ENCODE measurements around the gene MAGI2.

Gene MAGI2

DNA sequence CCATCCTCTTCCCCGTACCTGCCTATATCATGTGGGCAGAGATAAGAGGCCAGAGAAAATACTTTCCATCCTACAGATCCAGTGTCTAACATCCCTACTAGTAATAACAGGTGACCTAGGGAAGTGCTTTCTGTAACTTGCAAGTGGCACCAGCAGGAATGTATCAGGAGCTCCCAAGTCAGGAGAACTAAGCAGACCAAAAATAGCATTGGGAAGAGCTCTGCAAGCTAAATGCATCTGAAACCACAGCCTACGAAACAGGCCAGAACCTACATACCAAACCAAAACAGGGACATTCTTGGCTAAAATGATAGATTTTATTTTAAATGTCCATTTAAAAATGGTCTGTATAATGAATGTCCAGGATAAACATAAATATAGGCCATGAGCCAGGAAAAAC, 974.1 kb downstream of the MAGI2 start:
- DNase-seq (ENCODE audit: low spot score) = no peak

DNA sequence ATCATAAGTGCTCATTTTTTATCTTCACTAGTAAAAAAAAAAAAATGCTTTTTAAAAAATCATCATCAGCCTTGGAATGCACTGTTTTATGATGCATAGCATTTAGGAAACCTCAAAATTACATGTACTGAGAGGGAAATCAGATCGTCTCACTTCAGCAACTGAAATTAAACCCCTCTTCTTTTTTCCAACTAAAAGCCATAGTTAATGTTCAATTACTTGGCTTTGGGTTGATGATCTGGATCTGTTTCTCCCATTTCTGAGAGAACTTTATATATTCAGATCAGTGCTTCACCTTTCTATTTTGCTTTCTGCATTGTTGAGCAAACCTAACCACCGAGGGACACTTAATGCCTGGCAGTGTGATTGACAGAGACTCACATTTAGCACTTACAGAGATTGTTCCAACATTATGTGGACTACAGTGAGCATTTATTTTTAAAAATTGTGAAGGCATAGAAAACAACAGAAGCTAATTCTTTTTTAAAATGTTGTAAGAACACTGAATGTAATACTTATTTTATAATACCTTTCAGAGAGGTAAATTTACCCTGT, 976.5 kb downstream of the MAGI2 start:
- DNase-seq (ENCODE audit: low spot score) = no peak

DNA sequence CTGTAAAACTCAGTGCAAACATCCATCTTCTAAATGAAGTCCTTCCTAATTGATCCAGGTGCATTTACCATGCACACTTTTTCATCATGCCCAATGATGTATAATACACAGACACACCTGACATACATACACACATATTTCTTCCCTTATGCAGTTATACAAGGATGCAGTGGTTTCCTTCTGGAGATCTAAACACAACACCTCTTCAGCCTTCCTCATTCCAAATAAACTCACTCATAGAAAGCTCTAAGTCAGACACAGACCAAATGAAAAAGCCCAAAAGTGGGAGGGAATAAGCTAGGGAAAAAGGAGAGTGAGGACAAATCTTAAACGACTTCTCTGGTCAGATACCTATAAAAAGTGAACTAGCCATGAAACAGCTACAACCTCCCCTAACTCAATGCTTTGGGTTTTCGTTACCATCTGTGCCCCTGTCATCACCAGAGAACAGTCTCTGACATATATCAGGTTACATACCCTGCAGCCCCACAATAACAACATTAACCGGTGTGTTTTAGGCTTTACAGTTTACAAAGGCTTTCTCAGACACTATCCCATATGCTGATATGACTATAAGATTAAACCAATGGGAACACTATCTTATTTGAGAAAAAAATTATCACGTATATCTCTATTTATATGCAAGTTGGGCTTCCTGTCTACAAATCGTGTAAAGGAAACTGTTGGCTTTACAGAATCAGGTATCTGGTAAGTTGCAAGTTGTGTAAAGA, 979.7 kb downstream of the MAGI2 start:
- no peak for DNase-seq (ENCODE audit: low spot score)

DNA sequence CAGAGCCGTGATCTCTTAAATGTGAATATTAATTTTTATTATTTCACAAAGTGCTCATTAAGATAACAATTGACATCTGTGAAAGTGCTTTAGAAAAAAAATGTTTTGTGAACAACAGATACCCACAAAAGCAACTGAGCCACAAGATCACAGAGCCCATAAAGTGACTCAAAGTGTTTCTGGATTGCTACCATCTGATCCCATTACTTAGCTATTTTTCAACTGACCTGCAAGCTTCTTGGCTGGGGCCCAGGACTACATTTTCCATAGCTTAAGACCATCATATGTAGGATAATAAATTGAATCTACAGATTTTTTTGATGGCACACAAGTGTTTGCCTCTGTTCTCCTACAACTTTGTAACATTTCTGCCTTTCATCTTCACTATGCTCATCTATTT, 980.4 kb downstream of the MAGI2 start:
- peak; percentile 11 for DNase-seq (ENCODE audit: low spot score)

DNA sequence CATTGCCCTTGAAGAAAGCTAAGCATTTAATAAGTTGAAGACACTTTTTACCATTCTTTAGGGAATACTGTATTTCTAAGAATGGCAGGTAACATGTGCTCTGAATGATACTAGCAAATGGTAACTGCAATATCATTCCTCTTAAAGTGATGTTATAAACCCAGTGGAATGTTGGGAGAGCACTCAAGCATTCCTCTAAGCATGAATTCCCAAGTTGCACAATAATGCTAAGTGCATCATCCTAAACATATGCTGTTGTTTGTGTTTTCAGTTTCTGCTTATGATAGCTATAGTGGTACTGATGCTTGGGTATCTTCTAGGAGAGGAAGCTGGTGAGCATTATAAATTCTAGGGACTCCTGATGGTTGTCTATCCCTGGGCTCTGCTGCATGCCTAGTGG, 980.9 kb downstream of the MAGI2 start:
- DNase-seq (ENCODE audit: low spot score) = peak; percentile 81

DNA sequence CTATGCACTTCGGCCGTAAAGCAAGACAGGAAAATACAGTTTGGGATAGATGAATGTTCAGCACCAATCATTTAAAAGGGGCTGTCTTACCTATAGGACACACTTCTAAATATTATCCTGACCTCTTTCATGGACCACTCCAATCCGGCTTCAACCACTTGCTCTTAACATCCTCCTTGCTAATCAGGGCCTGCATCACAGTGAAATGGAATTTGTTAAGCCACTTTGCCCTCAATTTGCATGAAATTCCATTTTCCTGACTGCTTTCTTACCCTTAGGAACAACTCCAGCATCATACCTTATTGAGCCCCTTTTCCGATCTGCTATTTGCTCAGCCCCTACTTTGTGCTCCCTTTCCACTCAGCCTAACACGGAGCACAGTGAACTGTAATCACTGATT, 987.6 kb downstream of the MAGI2 start:
- no peak for DNase-seq (ENCODE audit: low spot score)

DNA sequence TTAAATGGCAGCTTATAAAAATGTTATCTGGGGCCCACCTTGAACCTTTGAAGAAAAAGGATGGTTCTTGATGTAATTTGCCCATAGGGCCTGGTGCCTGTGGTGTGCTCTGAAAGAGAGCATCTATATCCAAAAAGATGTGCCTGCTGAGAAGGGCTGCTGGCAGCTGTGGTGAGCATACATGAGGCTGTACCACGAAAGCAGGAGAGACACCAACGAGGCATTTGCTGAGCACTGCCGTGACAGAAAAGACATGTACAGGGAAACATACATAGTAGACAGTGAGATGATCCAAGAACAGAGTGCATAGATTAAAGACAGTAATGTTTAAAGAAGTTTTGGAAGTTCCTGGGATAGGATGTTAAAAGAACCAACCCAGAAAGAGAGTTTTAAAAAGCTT, 990.4 kb downstream of the MAGI2 start:
- DNase-seq (ENCODE audit: low spot score) = no peak

DNA sequence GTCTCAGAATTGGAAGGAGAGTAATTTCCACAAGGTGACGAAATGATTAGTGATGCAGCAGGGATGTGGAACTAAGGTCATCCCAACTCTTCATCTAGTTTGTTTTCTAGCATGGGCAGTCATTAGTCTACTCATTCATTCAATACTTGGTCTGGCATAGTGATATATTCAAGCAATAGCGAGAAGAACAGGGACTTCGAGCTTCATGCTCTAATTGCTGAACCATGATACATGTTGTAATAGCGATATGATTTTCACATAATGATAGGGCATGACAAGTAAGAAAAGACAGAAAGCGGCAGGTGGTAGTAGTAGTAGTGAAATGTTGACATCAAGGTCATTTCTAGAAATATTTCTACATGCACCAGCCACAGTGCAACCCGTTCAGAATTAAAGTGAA, 1002.8 kb downstream of the MAGI2 start:
- DNase-seq (ENCODE audit: low spot score) = no peak

DNA sequence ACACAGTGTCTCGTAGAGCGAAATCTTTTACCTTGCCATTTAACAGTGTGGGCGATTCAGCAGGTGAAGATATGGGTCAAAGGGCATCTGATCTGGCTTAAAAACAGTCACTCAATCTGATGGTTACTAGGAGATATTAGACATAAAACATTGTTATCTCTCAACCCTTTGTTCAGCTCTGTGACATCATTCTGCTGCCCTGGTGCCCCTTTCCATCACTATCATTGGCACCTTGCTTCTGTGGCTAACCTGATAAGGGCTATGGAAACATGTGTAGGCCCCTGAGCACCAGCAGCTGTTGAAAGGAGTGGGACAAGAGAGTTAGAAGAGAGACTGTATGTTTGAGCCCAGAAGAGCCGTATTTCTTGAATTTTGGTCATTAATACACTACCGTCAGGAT, 1004.6 kb downstream of the MAGI2 start:
- no peak for DNase-seq (ENCODE audit: low spot score)

DNA sequence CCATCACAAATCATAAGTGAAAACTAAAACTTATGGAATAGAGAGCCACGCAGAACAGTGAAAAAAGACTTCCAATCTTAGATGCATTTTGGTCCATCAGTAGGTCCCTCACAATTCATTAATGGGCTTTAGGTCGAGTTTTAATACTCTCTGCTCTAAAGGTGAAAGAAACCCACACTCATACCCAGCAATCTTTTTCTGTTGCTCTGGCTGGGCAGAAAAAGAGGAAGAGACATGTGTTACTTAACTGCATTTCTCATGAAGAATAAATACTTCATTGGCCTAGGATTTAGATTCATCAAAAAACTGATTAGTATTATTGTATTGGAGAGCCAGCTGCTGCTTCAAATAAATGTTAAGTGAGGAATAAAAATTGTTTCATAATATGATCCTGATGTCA, 1009.2 kb downstream of the MAGI2 start:
- DNase-seq (ENCODE audit: low spot score) = no peak

DNA sequence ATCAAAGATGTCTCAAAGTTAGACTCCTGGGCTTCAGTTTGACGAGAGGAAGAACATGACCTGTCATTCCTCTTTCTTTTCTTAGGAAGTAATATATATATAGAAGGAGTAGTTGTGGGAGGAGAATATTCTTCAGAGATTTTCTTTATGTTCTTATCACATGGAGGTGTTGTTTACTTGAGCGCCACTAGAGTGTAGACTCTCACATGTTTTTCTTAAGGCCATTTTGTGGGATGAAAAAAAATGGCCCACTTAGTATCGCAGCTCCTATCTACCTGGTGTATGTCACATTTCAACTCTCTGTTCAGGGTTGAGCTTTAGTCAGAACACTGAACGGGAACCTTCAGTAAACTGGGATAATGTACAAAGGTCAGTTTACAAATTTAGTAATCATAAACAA, 1009.7 kb downstream of the MAGI2 start:
- DNase-seq (ENCODE audit: low spot score) = no peak

DNA sequence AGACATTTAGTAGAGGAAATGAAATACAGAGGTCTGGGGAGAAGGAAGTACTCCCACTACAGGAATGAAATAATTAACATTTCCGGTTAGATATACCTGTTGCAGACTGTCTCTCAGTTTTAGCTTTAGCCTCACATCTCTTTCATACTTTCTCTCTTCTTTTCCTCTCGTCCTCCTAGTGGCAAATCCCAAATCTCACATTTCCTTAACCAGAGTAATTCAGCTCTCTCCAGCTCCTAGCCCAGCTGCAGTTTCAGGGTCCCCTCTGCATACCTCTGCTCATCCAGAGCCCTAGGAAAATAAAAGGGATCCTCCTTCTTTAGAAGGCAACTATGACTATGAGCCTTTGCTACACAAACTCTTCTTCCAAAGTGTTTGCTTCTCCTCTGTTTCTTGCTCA, 1011.7 kb downstream of the MAGI2 start:
- no peak for DNase-seq (ENCODE audit: low spot score)

DNA sequence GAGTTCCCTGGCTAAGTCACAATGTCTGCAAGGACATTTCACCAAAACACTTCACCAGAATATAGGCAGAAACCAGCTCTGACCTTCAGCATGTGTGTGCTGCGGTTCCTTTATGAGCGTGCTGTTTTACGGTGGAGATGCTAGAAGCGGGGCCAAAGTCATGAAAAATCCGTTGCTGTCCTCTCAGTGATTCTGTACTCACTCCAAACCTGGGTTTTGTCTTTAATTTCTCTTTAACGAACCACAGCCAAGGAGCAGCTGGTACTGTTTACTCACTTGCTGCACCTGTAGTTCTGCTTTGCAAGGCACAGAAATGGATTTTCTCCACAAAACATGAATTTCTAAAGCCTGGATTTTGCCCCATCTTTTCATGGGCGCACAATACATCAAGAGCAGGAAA, 1015.0 kb downstream of the MAGI2 start:
- no peak for DNase-seq (ENCODE audit: low spot score)

DNA sequence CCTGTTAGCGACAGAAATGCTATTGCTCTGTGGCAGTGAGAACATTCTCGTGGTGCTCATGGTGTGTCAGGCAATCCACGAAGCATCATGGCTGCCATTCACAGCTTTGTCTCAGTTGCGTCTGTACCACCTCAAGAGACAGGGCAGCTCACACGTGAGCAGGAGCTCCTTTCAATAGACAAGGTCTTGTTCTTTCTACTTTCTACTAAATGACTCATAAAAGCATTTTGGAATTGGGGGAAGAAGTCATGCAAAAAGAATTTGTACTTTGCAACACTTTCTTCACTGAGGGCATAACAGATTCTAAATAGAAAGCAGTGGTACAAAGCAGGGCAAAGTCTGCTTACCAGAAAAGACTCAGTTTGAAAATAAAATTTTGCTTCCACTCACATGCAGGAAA, 1016.3 kb downstream of the MAGI2 start:
- peak; percentile 75 for DNase-seq (ENCODE audit: low spot score)

DNA sequence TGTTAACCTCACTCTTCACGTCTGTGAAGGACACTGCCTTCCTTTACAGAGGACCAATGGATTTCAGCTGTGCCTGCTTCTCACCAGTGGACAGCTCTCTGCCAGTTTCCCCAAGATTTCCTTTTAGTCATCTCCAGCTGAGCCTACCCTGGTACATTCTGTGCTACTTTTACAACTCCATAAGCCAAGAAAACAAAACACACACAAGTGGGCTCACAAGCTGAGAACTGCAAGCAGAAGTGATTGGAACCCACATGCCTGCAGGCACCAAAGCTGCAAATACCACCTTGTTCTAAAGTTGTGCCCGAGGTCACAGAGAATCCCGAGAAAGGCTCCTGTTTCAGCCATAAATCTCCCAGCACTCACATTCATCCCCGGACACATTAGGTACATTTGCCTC, 1018.1 kb downstream of the MAGI2 start:
- DNase-seq (ENCODE audit: low spot score) = peak; percentile 17

DNA sequence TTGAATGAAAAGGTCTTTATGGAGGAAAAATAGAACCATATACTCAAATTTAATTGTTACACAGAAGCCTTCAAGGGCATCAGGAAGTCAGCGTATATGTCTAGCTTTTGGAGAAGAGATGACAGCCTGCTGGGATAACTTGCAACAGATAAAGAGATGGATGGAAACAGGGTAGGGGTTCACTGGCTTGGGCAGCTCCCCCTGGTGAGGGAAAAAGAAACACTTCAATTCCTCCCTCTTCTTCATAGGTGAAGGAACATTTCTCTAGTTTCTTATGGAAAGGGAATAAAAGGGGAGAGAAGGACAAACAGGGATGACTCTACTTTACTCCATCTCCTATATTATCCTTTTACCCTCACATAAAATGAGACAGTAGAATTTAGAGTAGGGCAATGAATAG, 1019.2 kb downstream of the MAGI2 start:
- no peak for DNase-seq (ENCODE audit: low spot score)

DNA sequence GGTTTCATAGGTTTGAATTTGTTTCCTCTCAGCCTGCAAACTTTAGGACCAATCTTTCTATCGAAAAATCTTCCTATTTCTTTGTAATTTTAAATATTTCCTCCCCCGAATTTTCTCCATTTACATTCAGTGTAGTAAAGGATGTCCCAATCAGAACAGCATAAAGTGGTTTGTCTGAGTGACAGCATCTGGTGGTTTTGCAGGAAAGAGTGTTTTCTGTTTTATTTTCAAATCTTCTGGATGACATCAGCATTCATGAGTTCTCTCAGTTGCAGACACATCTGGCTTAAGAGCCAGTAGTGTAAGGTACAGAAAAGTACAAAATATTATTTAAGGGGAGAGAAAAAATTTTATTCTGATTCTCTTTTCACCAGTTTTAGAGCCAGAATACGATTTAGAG, 1020.0 kb downstream of the MAGI2 start:
- DNase-seq (ENCODE audit: low spot score) = no peak

DNA sequence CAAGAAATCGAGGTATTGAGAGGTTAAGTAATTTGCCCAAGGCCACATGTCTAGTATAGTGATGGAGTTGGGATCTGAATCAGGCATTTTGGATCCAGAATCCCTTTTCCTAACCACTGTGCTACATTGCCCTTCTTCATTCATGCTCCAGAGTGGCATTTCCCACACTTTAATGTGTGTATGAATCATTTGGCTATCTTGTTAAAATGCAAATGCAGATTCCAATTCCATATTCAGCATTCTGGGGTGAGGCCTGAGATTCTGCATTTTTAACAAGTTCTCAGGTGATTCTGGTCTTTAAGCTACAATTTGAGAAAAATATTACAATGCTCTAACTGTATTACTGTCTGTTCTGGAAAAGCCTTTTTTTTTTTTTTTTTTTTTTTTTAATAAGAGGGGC, 1023.6 kb downstream of the MAGI2 start:
- DNase-seq (ENCODE audit: low spot score) = no peak

DNA sequence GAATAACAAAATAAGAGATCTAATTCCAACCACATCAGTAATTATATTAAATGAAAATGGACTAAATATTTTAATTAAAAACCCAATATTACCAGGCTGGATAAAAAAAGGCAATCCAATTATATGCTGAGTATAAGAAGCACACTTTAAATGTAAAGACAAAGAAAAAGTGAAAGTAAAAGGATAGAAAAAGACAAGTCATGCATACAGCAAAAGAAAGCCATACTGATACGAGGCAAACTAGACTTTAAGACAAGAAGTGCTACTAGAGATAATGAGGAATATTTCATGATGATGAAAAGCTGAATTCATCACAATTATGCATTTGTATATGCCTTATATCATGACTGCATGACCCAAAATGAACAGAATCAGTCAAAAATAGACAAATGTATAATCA, 1026.3 kb downstream of the MAGI2 start:
- no peak for DNase-seq (ENCODE audit: low spot score)

DNA sequence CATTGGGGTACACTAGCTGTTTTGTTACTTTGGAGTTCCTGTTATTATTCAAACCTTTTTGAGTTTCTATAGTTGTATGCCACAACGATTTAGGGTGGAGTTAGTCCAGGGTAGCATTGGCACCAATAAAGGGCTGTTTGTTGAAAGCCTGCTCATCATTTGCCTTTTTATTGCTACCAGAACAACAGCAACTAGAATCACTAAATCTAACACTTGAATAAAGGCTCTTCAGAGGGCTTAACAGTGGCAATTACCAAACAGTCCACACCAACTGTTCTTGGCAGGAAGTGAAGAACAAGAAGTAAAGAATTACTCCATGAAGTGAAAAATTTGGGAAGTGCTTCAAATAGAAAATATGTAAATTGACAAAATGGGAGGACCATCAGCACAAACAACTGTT, 1033.5 kb downstream of the MAGI2 start:
- DNase-seq (ENCODE audit: low spot score) = no peak

DNA sequence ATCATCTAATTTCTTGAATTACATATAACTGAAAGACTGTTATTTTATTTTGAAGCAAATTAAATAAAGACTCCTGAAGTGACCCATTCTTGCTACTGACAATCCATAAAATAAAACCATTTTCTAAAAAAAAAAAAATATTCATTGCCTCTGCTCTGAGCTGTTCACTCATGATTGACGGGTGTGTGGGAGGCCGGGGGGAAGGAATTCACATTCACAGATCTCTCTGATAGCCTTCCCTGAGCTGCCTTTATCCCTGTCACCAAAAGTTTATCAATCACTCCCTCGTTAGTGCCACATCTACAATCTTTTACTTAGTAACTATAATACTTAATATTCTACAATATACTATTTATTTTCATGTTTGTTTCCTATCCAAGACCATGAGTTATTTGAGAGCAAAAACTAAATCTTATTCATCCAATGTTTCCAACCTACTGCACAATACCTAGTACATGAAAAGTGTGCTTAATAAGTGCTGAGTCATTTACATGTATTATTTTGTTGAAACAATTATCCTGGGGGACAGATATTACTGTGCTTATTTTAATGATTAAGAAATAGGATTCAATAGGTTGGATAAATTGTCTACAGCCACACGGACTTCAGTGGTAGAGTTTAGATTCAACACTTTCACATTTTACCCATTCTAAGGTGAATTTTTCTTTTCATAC, 1036.2 kb downstream of the MAGI2 start:
- no peak for DNase-seq (ENCODE audit: low spot score)

DNA sequence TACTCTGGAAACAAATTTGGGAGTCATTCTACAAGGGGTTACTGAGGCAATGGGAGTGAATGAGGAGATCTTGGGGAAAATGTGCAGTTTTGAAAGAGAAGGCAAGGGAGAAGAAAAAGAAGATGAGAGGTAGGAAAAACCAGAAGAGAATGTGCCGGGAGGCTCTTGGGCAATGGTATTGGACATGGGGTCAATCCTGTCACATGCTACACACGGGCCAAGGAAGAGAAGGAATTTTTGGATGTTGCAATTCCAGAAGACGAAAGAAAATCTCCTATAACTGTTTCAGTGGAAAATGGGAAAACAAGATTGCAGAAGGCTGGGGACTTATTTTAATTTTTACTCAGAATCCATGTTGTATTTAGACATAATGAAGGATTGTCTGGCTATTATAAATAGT, 1039.9 kb downstream of the MAGI2 start:
- no peak for DNase-seq (ENCODE audit: low spot score)

DNA sequence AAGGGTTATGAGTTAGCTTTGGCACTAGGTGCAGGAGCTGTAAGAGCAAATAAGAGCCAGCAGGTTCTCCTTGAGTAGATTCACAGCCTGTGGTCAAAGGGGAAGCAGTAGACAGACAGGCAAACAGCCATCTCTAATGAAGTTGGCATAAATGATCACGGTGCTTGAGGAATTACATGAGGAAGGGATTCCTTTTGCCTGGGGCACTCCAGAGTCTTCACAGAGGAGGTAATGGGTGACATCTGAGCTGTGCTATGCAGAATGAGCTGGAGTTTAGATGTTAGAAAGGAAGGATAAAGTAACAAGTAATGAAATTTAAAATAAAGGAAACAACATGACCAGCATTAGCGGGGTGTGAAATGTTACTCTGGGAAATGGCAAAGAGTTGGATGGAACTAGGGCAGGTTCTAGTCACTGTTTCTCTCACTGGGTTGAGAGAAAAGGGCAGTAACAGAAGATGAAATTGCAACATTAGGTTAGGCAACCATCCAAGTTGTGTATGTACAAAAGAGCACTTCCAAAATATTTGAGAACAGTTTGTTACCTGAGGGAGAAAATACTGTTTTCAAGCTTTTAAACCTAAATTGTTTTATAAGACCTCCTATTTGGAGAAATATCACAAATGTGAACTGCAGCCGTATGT, 1041.1 kb downstream of the MAGI2 start:
- no peak for DNase-seq (ENCODE audit: low spot score)
